Peyer's patch (tissue), 4 donors: Measurements from ENCODE around the gene MMP24OS.

Source experiments
- CTCF ChIP-seq, 6 experiments: fragments of 450-650 bp in 4 of 6; fragments of 200-600 bp in 2 of 6; sonication (generic) in 1 of 6; IDR thresholded peaks; one replicate each; pipeline ENCODE4 v1.5.1; 2017 to 2019; ENCODE audit warnings: antibody characterized with exemption in 6 of 6, mild to moderate bottlenecking in 3 of 6, moderate library complexity in 1 of 6
- POLR2A ChIP-seq, 2 donors: fragments of 450-650 bp; IDR thresholded peaks; one replicate each; pipeline ENCODE4 v1.5.1; 2017; ENCODE audit warnings: antibody characterized with exemption in 2 of 2, mild to moderate bottlenecking in 2 of 2, moderate library complexity in 2 of 2

DNA sequence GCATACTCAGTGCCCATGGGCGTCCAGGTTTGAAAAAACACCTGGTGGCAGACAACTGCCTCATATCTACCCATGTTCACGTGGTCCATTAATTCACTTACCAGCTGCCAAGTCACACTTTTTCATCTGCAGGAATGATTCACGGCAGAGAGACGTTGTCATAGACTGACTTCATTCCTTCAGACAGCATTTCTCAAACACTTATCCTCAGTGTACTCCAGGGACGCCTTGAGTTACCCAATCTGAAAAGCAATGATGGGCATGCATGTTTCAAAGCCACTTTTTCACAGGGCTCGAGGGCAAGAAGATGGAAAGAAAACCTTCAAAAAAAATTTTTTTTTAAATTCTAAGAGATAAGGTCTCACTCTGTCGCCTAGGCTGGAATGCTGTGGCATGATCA is 6.0 kb downstream of the MMP24OS start:
- TF ChIP-seq CTCF (IDR thresholded peaks at IDR 0.05) = no peak
- no peak for TF ChIP-seq POLR2A (IDR thresholded peaks at IDR 0.05)
